Naive thymus-derived CD4-positive, alpha-beta T cell (primary cell): ENCODE measurements around the gene PIEZO2. TPM values are rescaled to one million over a fixed set of nuclear protein-coding genes. Genes with fewer than 3 reads are reported as not detected.

ENCODE experiments used
- ATAC-seq: fragments of 150-1000 bp; cut with Tn5 transposase; 2 replicates; pipeline ENCODE4 v1.10.0; 2021; ENCODE audit warnings: mild to moderate bottlenecking, moderate library complexity
- CTCF ChIA-PET: fragments of 350-600 bp; sonication (Branson Sonifier 250); formaldehyde crosslinking; loops from one replicate; lab custom pipeline; 2021; ENCODE audit warnings: antibody characterized with exemption; lab: Charles Lee
- POLR2A ChIA-PET: fragments of 350-600 bp; sonication (Branson Sonifier 250); formaldehyde crosslinking; loops from one replicate; lab custom pipeline; 2021; ENCODE audit warnings: antibody characterized with exemption, inconsistent platforms; lab: Charles Lee
- DNase-seq, 9 donors: peaks; one replicate each; pipeline versions ENCODE4 v3.0.0 to v3.0.0-alpha.2; 2020 to 2022; ENCODE audit warnings: mixed read lengths in 1 of 9
- H3K27ac ChIP-seq: one replicate; pipeline ENCODE4 v1.7.0; 2013; ENCODE audit warnings: mild to moderate bottlenecking, low read depth, low read length, moderate library complexity
- H3K27me3 ChIP-seq, 2 donors: one replicate each; pipeline ENCODE4 v1.7.0; 2013; ENCODE audit warnings: low read length in 2 of 2, mild to moderate bottlenecking in 2 of 2, moderate library complexity in 2 of 2; ENCODE audit not compliant: control insufficient read depth in 2 of 2, insufficient read depth in 2 of 2
- H3K36me3 ChIP-seq, 3 experiments: 1 replicate in 2 of 3; 2 replicates in 1 of 3; pipeline ENCODE4 v1.7.0; 2013; ENCODE audit warnings: low read length in 3 of 3, mild to moderate bottlenecking in 3 of 3, moderate library complexity in 1 of 3; ENCODE audit not compliant: insufficient read depth in 3 of 3, control insufficient read depth in 2 of 3
- H3K4me1 ChIP-seq, 2 donors: one replicate each; pipeline ENCODE4 v1.7.0; 2013; ENCODE audit warnings: low read length in 2 of 2, mild to moderate bottlenecking in 2 of 2, moderate library complexity in 1 of 2; ENCODE audit not compliant: control insufficient read depth in 2 of 2, insufficient read depth in 2 of 2
- H3K4me3 ChIP-seq: 2 replicates; pipeline ENCODE4 v1.7.0; 2013; ENCODE audit warnings: mild to moderate bottlenecking, low read length
- H3K9me3 ChIP-seq, 3 experiments: 1 replicate in 2 of 3; 2 replicates in 1 of 3; pipeline ENCODE4 v1.7.0; 2013; ENCODE audit warnings: low read length in 3 of 3; ENCODE audit not compliant: control insufficient read depth in 2 of 3
- H3K27ac Mint-ChIP-seq, 9 donors: one replicate each; pipeline ENCODE4 v1.8.0; 2020 to 2022; ENCODE audit warnings: mixed read lengths in 9 of 9, mild to moderate bottlenecking in 8 of 9, moderate library complexity in 5 of 9, inconsistent platforms in 2 of 9
- H3K27me3 Mint-ChIP-seq, 5 donors: one replicate each; pipeline ENCODE4 v1.8.0; 2021 to 2022; ENCODE audit warnings: mixed read lengths in 5 of 5, mild to moderate bottlenecking in 1 of 5
- H3K36me3 Mint-ChIP-seq, 5 donors: one replicate each; pipeline ENCODE4 v1.8.0; 2020 to 2022; ENCODE audit warnings: mixed read lengths in 5 of 5, mild to moderate bottlenecking in 3 of 5, inconsistent platforms in 1 of 5
- H3K4me1 Mint-ChIP-seq, 7 donors: one replicate each; pipeline ENCODE4 v1.8.0; 2020 to 2022; ENCODE audit warnings: mixed read lengths in 7 of 7, mild to moderate bottlenecking in 3 of 7, inconsistent platforms in 1 of 7
- H3K4me3 Mint-ChIP-seq, 10 donors: one replicate each; pipeline ENCODE4 v1.8.0; 2020 to 2022; ENCODE audit warnings: mild to moderate bottlenecking in 10 of 10, mixed read lengths in 10 of 10, moderate library complexity in 6 of 10, inconsistent platforms in 2 of 10
- H3K9me3 Mint-ChIP-seq, 11 donors: one replicate each; pipeline ENCODE4 v1.8.0; 2020 to 2022; ENCODE audit warnings: mixed read lengths in 11 of 11, mild to moderate bottlenecking in 4 of 11, inconsistent platforms in 1 of 11, moderate library complexity in 1 of 11
- intact Hi-C, 2 donors: fragments of 100-400 bp; cut with micrococcal nuclease; formaldehyde crosslinking; loops; one replicate each; pipeline ENCODE4 v1.15.1; 2023
- polyA plus RNA-seq, 2 donors: library from polyadenylated mRNA; unstranded; fragments of 300-500 nt; fragmentation: Illumina TruSeq; gene quantifications; one replicate each; pipeline ENCODE4 v1.2.3, GENCODE V29; 2021
- total RNA-seq, 6 experiments: library from RNA in 5 of 6; stranded (reverse) in 5 of 6; gene quantifications; 1 replicate in 5 of 6; 2 replicates in 1 of 6; pipeline ENCODE4 v1.2.3 and lab custom pipeline; 2021 to 2026

The PIEZO2 gene
- total and polyA plus RNA-seq, 7 experiments from 2014 or later, result not detected

DNA sequence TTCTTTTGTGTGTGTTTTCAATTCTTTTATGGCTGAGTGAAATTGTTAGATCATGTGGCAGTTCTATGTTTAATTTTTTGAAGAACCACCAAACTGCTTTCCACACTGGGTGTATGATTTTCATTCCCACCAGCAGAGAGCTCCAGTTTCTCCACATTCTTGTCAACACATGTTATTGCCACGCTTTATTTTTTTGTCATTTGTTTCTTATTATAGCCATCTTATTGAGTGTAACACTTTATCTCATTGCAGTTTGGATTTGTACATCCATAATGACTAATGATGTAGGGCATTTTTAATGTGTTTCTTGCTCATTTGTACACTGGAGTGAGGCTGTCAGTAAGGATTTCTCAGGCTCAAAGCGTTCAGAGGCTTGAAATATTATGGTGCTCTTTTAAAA is 184.2 kb downstream of the PIEZO2 start:
- peaks cover 0 to 11% (median 0%) of the 10 kb centered on the region in 5 donors for H3K27me3 Mint-ChIP-seq
- no peak for ATAC-seq
- H3K4me1 Mint-ChIP-seq, result no peaks in the 10 kb centered on the region
- intact Hi-C loops, result no loop called here
- Histone ChIP-seq H3K36me3 (no peaks in the 10 kb centered on the region), H3K4me1 (no peaks in the 10 kb centered on the region), H3K27me3 (no peaks in the 10 kb centered on the region), H3K4me3 (no peak overlapping the region), H3K9me3 (no peaks in the 10 kb centered on the region), H3K27ac (no peak overlapping the region)
- no peak overlapping the region for H3K27ac Mint-ChIP-seq
- ChIA-PET CTCF (no interaction called here), POLR2A (no interaction called here)
- no peak for DNase-seq
- H3K36me3 Mint-ChIP-seq, result peaks cover 0 to 5% (median 0%) of the 10 kb centered on the region in 5 donors
- no peak overlapping the region for H3K4me3 Mint-ChIP-seq
- H3K9me3 Mint-ChIP-seq, result peaks cover 0 to 17% (median 4%) of the 10 kb centered on the region in 11 donors

- ChIA-PET POLR2A (no interaction called here), CTCF (no interaction called here)
- Histone ChIP-seq H3K4me1 (no peaks in the 10 kb centered on the region), H3K27me3 (no peaks in the 10 kb centered on the region), H3K9me3 (no peaks in the 10 kb centered on the region), H3K27ac (no peak overlapping the region), H3K4me3 (no peak overlapping the region), H3K36me3 (no peaks in the 10 kb centered on the region)
- peaks cover 0 to 8% (median 0%) of the 10 kb centered on the region in 11 donors for H3K9me3 Mint-ChIP-seq
- H3K4me1 Mint-ChIP-seq, result no peaks in the 10 kb centered on the region
- H3K36me3 Mint-ChIP-seq, result no peaks in the 10 kb centered on the region
- H3K27me3 Mint-ChIP-seq, result peaks cover 0 to 11% (median 2%) of the 10 kb centered on the region in 5 donors
- H3K4me3 Mint-ChIP-seq, result no peak overlapping the region
- intact Hi-C loops, result no loop called here
- no peak overlapping the region for H3K27ac Mint-ChIP-seq
- no peak for ATAC-seq
- DNase-seq, result no peak
Measured at GRCh38 chr18:10953672-10954071, 195.7 kb downstream of the PIEZO2 start.

DNA sequence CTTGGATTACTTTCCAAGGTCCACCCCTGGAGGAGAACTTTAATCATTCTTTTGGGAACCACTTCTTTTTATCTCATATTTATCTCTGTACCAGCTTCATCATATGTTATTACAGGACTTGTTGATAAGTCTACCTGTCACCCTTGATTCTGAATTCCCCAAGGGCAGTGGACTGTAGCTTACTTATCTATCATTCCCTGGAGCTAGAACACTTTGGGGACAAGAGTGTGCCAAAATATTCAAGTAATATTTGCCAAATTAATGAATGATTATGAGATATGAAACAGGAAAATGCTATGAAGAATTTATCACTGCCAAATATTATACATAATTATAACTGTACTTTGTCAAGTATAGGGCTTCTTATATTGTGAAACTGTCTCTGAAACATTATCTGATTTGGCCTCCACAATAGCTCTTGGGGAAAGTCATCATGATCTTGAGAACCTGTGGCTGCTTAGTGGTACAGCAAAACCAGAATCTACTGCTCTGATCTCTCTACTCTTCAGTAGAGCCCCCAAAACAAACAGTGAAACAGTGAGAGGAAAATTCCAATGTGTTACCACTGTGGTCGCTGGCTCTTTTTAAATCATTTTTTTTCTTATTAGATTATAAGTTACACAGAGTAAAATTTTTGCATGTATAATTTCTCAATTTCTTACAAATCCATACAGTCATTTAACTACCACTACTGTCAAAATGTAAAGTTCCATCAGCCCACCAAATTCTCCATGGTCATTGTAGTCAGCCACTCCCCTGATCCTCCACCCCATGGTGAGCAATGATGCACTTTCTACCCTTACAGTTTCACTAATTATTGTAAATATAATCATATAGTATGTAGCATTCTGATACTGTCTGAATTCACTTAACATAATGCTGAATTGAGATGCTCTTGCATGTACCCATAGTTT is 197.5 kb downstream of the PIEZO2 start:
- peaks cover 0 to 11% (median 2%) of the 10 kb centered on the region in 5 donors for H3K27me3 Mint-ChIP-seq
- no peak overlapping the region for H3K4me3 Mint-ChIP-seq
- CTCF ChIA-PET, result no interaction called here
- POLR2A ChIA-PET, result no interaction called here
- Histone ChIP-seq H3K4me1 (no peaks in the 10 kb centered on the region), H3K27me3 (no peaks in the 10 kb centered on the region), H3K4me3 (no peak overlapping the region), H3K27ac (no peak overlapping the region), H3K36me3 (no peaks in the 10 kb centered on the region), H3K9me3 (no peaks in the 10 kb centered on the region)
- H3K27ac Mint-ChIP-seq, result no peak overlapping the region
- ATAC-seq (no peak), DNase-seq (no peak)
- H3K9me3 Mint-ChIP-seq, result peaks cover 0 to 12% (median 4%) of the 10 kb centered on the region in 11 donors
- no peaks in the 10 kb centered on the region for H3K36me3 Mint-ChIP-seq
- intact Hi-C loops, result no loop called here
- no peaks in the 10 kb centered on the region for H3K4me1 Mint-ChIP-seq

DNA sequence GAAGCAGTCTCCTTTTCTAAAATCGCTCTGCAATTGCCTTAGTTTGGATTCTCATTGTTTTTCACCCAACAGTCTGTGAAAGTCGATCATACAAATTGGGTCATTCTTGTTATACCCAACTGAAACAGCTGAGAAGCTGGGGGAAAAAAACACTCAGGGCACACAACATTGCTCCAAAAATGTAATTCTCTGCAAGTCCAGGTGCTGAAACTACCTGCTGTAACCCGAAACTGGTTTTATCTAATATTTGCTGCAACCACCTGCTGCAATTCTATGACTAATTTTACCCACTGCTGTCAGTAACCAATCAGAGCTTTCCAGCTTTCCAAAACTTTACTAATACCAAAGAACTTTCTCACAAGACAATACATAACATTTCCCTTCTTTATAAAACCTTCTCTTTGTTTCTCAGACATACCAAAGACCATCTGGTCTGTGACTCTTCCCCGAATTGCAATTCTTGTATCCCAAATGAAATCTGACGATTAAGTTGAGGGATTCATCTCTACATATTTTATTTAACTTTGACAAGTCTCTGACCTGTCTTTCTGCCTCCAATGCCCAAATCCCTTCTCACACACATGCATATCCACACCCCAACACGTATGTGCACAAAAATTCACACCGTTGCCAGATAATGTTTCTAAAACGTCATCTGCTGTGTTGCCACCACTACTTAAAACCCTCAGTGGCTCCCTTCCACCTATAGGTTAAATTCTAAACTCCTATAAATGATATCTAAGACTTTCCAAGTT is 198.3 kb downstream of the PIEZO2 start:
- H3K4me3 Mint-ChIP-seq, result no peak overlapping the region
- ATAC-seq, result no peak
- POLR2A ChIA-PET, result no interaction called here

DNA sequence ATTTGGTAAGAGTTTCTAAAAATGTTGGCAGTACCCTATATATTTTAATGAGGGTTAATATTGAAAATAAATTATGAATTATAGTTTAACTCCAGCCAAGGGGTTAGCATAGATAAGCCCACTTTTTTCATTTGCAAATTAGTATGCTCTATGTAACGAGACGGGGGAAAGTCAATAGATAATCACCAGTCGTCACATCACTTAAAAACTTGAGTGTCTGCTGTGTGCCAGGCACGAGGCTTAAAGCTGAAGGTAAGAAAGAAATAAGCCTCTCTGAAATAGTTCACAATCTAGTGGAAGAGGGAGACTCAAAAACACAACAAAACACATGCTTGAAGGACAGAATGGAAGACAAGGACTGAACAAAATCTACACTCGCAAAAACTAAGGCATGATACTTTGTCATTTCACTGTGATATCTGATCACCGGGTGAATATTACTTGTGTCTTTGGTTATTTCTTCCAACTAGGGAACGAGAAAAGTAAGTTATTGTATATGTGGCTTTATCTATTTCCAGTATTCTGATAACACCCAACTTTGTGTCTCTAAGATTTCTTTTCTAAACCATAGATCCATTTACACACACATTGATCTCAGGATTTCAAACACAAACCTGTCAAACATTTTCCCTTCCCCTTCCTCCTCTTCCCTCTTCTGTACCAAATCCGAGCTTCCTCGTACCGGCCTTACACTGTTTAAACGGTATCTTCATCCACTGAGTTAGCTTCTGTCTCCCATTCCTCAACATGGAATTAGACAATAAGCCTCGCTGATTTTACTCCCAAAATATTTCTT is 199.1 kb downstream of the PIEZO2 start:
- H3K4me3 ChIP-seq, result no peak overlapping the region
- no peaks in the 10 kb centered on the region for H3K36me3 ChIP-seq
- no peaks in the 10 kb centered on the region for H3K27me3 ChIP-seq
- H3K9me3 Mint-ChIP-seq, result peaks cover 6 to 19% (median 12%) of the 10 kb centered on the region in 11 donors
- H3K27me3 Mint-ChIP-seq, result peaks cover 0 to 11% (median 2%) of the 10 kb centered on the region in 5 donors
- peaks cover 0 to 6% (median 0%) of the 10 kb centered on the region in 3 experiments for H3K9me3 ChIP-seq
- ChIA-PET POLR2A (no interaction called here), CTCF (no interaction called here)
- H3K27ac ChIP-seq, result no peak overlapping the region
- H3K4me1 Mint-ChIP-seq, result no peaks in the 10 kb centered on the region
- no peak overlapping the region for H3K4me3 Mint-ChIP-seq
- ATAC-seq (no peak), DNase-seq (no peak)
- no peaks in the 10 kb centered on the region for H3K4me1 ChIP-seq
- intact Hi-C loops, result no loop called here
- H3K27ac Mint-ChIP-seq, result no peak overlapping the region
- H3K36me3 Mint-ChIP-seq, result no peaks in the 10 kb centered on the region

More for the DNA sequence above, 198.3 kb downstream of the PIEZO2 start:
- no peak overlapping the region for H3K27ac Mint-ChIP-seq
- Histone ChIP-seq H3K9me3 (peaks cover 0 to 4% (median 0%) of the 10 kb centered on the region in 3 experiments), H3K36me3 (no peaks in the 10 kb centered on the region), H3K27me3 (no peaks in the 10 kb centered on the region), H3K27ac (no peak overlapping the region), H3K4me3 (no peak overlapping the region), H3K4me1 (no peaks in the 10 kb centered on the region)
- DNase-seq, result no peak
- intact Hi-C loops, result no loop called here
- CTCF ChIA-PET, result no interaction called here
- H3K27me3 Mint-ChIP-seq, result peaks cover 0 to 11% (median 2%) of the 10 kb centered on the region in 5 donors
- H3K36me3 Mint-ChIP-seq, result no peaks in the 10 kb centered on the region
- peaks cover under 1 to 14% (median 5%) of the 10 kb centered on the region in 11 donors for H3K9me3 Mint-ChIP-seq
- H3K4me1 Mint-ChIP-seq, result no peaks in the 10 kb centered on the region

GRCh38 chr18:10949655-10950054 is 199.7 kb downstream of the PIEZO2 start:
- intact Hi-C loops, result no loop called here
- DNase-seq (no peak), ATAC-seq (no peak)
- H3K4me1 ChIP-seq, result no peaks in the 10 kb centered on the region
- ChIA-PET POLR2A (no interaction called here), CTCF (no interaction called here)
- no peaks in the 10 kb centered on the region for H3K36me3 ChIP-seq
- peaks cover 0 to 9% (median 2%) of the 10 kb centered on the region in 5 donors for H3K27me3 Mint-ChIP-seq
- no peak overlapping the region for H3K4me3 Mint-ChIP-seq
- no peak overlapping the region for H3K27ac Mint-ChIP-seq
- no peaks in the 10 kb centered on the region for H3K4me1 Mint-ChIP-seq
- H3K9me3 ChIP-seq, result peaks cover 0 to 12% (median 0%) of the 10 kb centered on the region in 3 experiments
- H3K9me3 Mint-ChIP-seq, result peaks cover 9 to 21% (median 16%) of the 10 kb centered on the region in 11 donors
- H3K27me3 ChIP-seq, result no peaks in the 10 kb centered on the region
- H3K4me3 ChIP-seq, result no peak overlapping the region
- H3K27ac ChIP-seq, result no peak overlapping the region
- H3K36me3 Mint-ChIP-seq, result peaks cover 0 to 2% (median 2%) of the 10 kb centered on the region in 5 donors
